CD14-positive monocyte (primary cell): ENCODE data around the gene SLC32A1. TPM values are rescaled to one million over a fixed set of nuclear protein-coding genes. Genes with fewer than 3 reads are reported as not detected.
A peak's percentile ranks its signal among the peaks of the same experiment; 100 is the strongest.

Experiments used
- DNase-seq, 3 donors: peaks; one replicate each; pipeline ENCODE4 v3.0.0-alpha.2; 2011 to 2022
- H2AFZ ChIP-seq: 2 replicates; pipeline ENCODE4 v1.6.0; 2012; ENCODE audit warnings: mild to moderate bottlenecking, low read depth, low read length, inconsistent platforms; ENCODE audit not compliant: insufficient read depth, poor library complexity, severe bottlenecking
- H3K27ac ChIP-seq, 2 donors: 1 replicate in 1 of 2; 2 replicates in 1 of 2; pipeline ENCODE4 v1.5.1; 2012 to 2013; ENCODE audit warnings: low read length in 2 of 2, control low read depth in 1 of 2, inconsistent platforms in 1 of 2, low read depth in 1 of 2, mild to moderate bottlenecking in 1 of 2
- H3K27me3 ChIP-seq, 2 donors: one replicate each; pipeline versions ENCODE4 v1.6.0 to v1.6.1; 2011 to 2013; ENCODE audit warnings: low read length in 2 of 2; ENCODE audit not compliant: control insufficient read depth in 2 of 2, insufficient read depth in 2 of 2
- H3K36me3 ChIP-seq, 2 donors: replicated peaks in 1 of 2; 1 replicate in 1 of 2; 2 replicates in 1 of 2; pipeline versions ENCODE4 v1.5.1 to v1.6.1; 2012 to 2013; ENCODE audit warnings: low read length in 2 of 2, control low read depth in 1 of 2, inconsistent platforms in 1 of 2, mild to moderate bottlenecking in 1 of 2; ENCODE audit not compliant: insufficient read depth in 2 of 2, control insufficient read depth in 1 of 2
- H3K4me1 ChIP-seq, 2 donors: 1 replicate in 1 of 2; 2 replicates in 1 of 2; pipeline versions ENCODE4 v1.5.1 to v1.6.1; 2012 to 2013; ENCODE audit warnings: low read length in 2 of 2, control low read depth in 1 of 2, inconsistent platforms in 1 of 2, mild to moderate bottlenecking in 1 of 2, moderate library complexity in 1 of 2; ENCODE audit not compliant: insufficient read depth in 2 of 2, control insufficient read depth in 1 of 2
- H3K4me2 ChIP-seq: replicated peaks from 2 replicates; pipeline ENCODE3; 2012; ENCODE audit warnings: low read length, moderate library complexity, mild to moderate bottlenecking; ENCODE audit not compliant: poor library complexity, severe bottlenecking; ENCODE audit errors: extremely low read depth
- H3K4me3 ChIP-seq, 3 experiments: fragments of 200-600 bp in 1 of 3; sonication (generic) in 1 of 3; replicated peaks in 1 of 3; 1 replicate in 2 of 3; 2 replicates in 1 of 3; pipeline ENCODE4 v1.5.1; 2011 to 2013; ENCODE audit warnings: low read length in 3 of 3, mild to moderate bottlenecking in 3 of 3, control low read depth in 2 of 3, low read depth in 2 of 3, inconsistent platforms in 1 of 3, moderate library complexity in 1 of 3
- H3K79me2 ChIP-seq: 2 replicates; pipeline ENCODE4 v1.6.0; 2012; ENCODE audit warnings: mild to moderate bottlenecking, control low read depth, inconsistent platforms, low read length, moderate library complexity; ENCODE audit not compliant: insufficient read depth
- H3K9ac ChIP-seq: 2 replicates; pipeline ENCODE4 v1.6.0; 2017; ENCODE audit warnings: low read length, mild to moderate bottlenecking; ENCODE audit not compliant: insufficient read depth, poor library complexity, severe bottlenecking
- H3K9me3 ChIP-seq, 2 donors: replicated peaks in 1 of 2; 1 replicate in 1 of 2; 2 replicates in 1 of 2; pipeline versions ENCODE4 v1.5.1 to v1.6.1; 2012 to 2013; ENCODE audit warnings: low read length in 2 of 2, control low read depth in 1 of 2; ENCODE audit not compliant: control insufficient read depth in 1 of 2, insufficient read depth in 1 of 2
- H4K20me1 ChIP-seq: 2 replicates; pipeline ENCODE4 v1.6.0; 2012; ENCODE audit warnings: mild to moderate bottlenecking, low read length, control low read depth, moderate library complexity; ENCODE audit not compliant: insufficient read depth
- H3K27ac Mint-ChIP-seq, 7 donors: one replicate each; pipeline ENCODE4 v1.8.0; 2020; ENCODE audit warnings: mild to moderate bottlenecking in 7 of 7, mixed read lengths in 7 of 7, moderate library complexity in 6 of 7, inconsistent platforms in 2 of 7
- H3K27me3 Mint-ChIP-seq, 3 donors: one replicate each; pipeline ENCODE4 v1.8.0; 2021 to 2022; ENCODE audit warnings: low read depth in 3 of 3, mild to moderate bottlenecking in 3 of 3, mixed read lengths in 3 of 3, moderate library complexity in 3 of 3, inconsistent platforms in 1 of 3
- H3K36me3 Mint-ChIP-seq, 2 donors: one replicate each; pipeline ENCODE4 v1.8.0; 2020; ENCODE audit warnings: mixed read lengths in 2 of 2, inconsistent platforms in 1 of 2, mild to moderate bottlenecking in 1 of 2
- H3K4me1 Mint-ChIP-seq: one replicate; pipeline ENCODE4 v1.8.0; 2020; ENCODE audit warnings: mild to moderate bottlenecking, mixed read lengths
- H3K4me3 Mint-ChIP-seq, 2 donors: one replicate each; pipeline ENCODE4 v1.8.0; 2020; ENCODE audit warnings: mild to moderate bottlenecking in 2 of 2, mixed read lengths in 2 of 2, moderate library complexity in 1 of 2
- H3K9me3 Mint-ChIP-seq, 7 donors: one replicate each; pipeline ENCODE4 v1.8.0; 2020 to 2022; ENCODE audit warnings: mixed read lengths in 7 of 7, mild to moderate bottlenecking in 6 of 7, moderate library complexity in 6 of 7, inconsistent platforms in 2 of 7
- CTCF ChIP-seq: fragments of 200-600 bp; IDR thresholded peaks from one replicate; pipeline ENCODE4 v1.8.0; 2022; ENCODE audit warnings: antibody characterized with exemption, mild to moderate bottlenecking
- WGBS: methylation state at CpG from one replicate; pipeline ENCODE4 v1.1.5; 2013; ENCODE audit warnings: missing lambda C conversion rate; ENCODE audit not compliant: insufficient coverage; 5-methylcytosine and 5-hydroxymethylcytosine counted together
- intact Hi-C, 2 donors: fragments of 100-400 bp; cut with micrococcal nuclease; formaldehyde crosslinking; loops; one replicate each; pipeline versions ENCODE4 v1.15.0 to v1.15.1; 2023
- polyA minus RNA-seq: library from RNA; depleted of rRNA, polyadenylated mRNA; stranded (reverse); fragments of >200 nt; gene quantifications from 2 replicates; pipeline ENCODE4 v1.2.3, GENCODE V29; 2012
- polyA plus RNA-seq, 3 donors: library from polyadenylated mRNA; depleted of rRNA in 1 of 3; unstranded in 2 of 3; stranded (reverse) in 1 of 3; fragments of 300-500 nt in 2 of 3; fragments of >200 nt in 1 of 3; fragmentation: Illumina TruSeq in 2 of 3; gene quantifications; 1 replicate in 2 of 3; 2 replicates in 1 of 3; pipeline ENCODE4 v1.2.3, GENCODE V29; 2012 to 2021
- total RNA-seq, 12 experiments: library from RNA in 1 of 12; stranded (reverse) in 1 of 12; fragments of 120-200 nt in 1 of 12; gene quantifications; one replicate each; pipeline ENCODE4 v1.2.4 and lab custom pipeline; 2013 to 2026; ENCODE audit warnings: mixed read lengths in 6 of 12, inconsistent platforms in 1 of 12

Gene SLC32A1
- not detected for total RNA-seq (2013)
- polyA plus RNA-seq: not detected
- not detected in 2 replicates for polyA minus RNA-seq
- total RNA-seq (lab: John Stamatoyannopoulos, UW): 0 to 0.35 (median 0) reads per million in 11 experiments

GRCh38 chr20:38723848-38724625, at the start of gene SLC32A1:
Gene SLC32A1 (plus strand): TSS chr20:38724486. CDS start chr20:38724725, 239 bp downstream.
- Mint-ChIP-seq H3K27me3 (peaks cover 90 to 100% (median 90%) of the 10 kb centered on the region in 3 donors), H3K36me3 (peaks cover 0 to 16% of the 10 kb centered on the region in 2 donors), H3K27ac (no peak within 1 kb of the TSS), H3K9me3 (peaks cover 0 to 33% (median 13%) of the 10 kb centered on the region in 7 donors), H3K4me3 (peak within 1 kb of the TSS; percentile 47 to 81), H3K4me1 (peaks cover 40% of the 10 kb centered on the region)
- peaks cover 5 to 53% of the 10 kb centered on the region in 2 donors for H3K9me3 ChIP-seq
- DNase-seq: no peak
- no peak for TF ChIP-seq CTCF
- H3K27me3 ChIP-seq: peaks cover 76 to 98% of the 10 kb centered on the region in 2 donors
- no peak within 1 kb of the TSS for H3K4me3 ChIP-seq
- no peaks in the 10 kb centered on the region for H3K36me3 ChIP-seq
- no peaks in the 10 kb centered on the region for H3K79me2 ChIP-seq
- no peak within 1 kb of the TSS for H3K27ac ChIP-seq
- H3K4me2 ChIP-seq: no peak within 1 kb of the TSS
- H2AFZ ChIP-seq: no peak within 1 kb of the TSS
- H3K4me1 ChIP-seq: peaks cover 0 to 3% of the 10 kb centered on the region in 2 donors
- intact Hi-C loops: no loop called here
- no peaks in the 10 kb centered on the region for H4K20me1 ChIP-seq
- no peak within 1 kb of the TSS for H3K9ac ChIP-seq
- 2% methylated on average over 69 of the region's 76 CpGs for WGBS

GRCh38 chr20:38674765-38675133, 49.5 kb upstream of the SLC32A1 start:
- no peak for DNase-seq
- Histone ChIP-seq H3K9ac (no peak overlapping the region), H3K4me2 (peak overlapping the region; percentile 77), H3K79me2 (no peaks in the 10 kb centered on the region), H3K27me3 (peaks cover 22 to 45% of the 10 kb centered on the region in 2 donors), H3K4me3 (peak overlapping the region in 1 of 3 experiments; percentile 73), H3K9me3 (peaks cover 0 to 6% of the 10 kb centered on the region in 2 donors), H3K27ac (no peak overlapping the region), H3K36me3 (no peaks in the 10 kb centered on the region), H3K4me1 (peaks cover 8 to 10% of the 10 kb centered on the region in 2 donors), H2AFZ (no peak overlapping the region), H4K20me1 (no peaks in the 10 kb centered on the region)
- WGBS: 35% methylated on average over 13 of the region's 13 CpGs
- H3K4me1 Mint-ChIP-seq: peaks cover 10% of the 10 kb centered on the region
- peaks cover 40 to 57% (median 47%) of the 10 kb centered on the region in 3 donors for H3K27me3 Mint-ChIP-seq
- no peak overlapping the region for H3K27ac Mint-ChIP-seq
- H3K4me3 Mint-ChIP-seq: peak overlapping the region; percentile 72 to 87
- H3K36me3 Mint-ChIP-seq: peaks cover 0 to 6% of the 10 kb centered on the region in 2 donors
- no peak for TF ChIP-seq CTCF
- H3K9me3 Mint-ChIP-seq: peaks cover 2 to 27% (median 9%) of the 10 kb centered on the region in 7 donors
- intact Hi-C loops: no loop called here
